GM21717 (cell line): Measurements from ENCODE around the gene ATP5MC3.
A peak's percentile ranks its signal among the peaks of the same experiment; 100 is the strongest.
"Not testable (repeated sequence)": the region's sequence is repeated elsewhere in the genome, so short reads cannot be mapped to it uniquely, and the experiment has no call there.

ENCODE experiments used
- ATAC-seq: cut with Tn5 transposase; IDR thresholded peaks from one replicate; pipeline ENCODE4 v1.9.1; 2021; ENCODE audit warnings: mild to moderate bottlenecking, moderate library complexity; ENCODE audit not compliant: unreplicated experiment

ATP5MC3 gene

DNA sequence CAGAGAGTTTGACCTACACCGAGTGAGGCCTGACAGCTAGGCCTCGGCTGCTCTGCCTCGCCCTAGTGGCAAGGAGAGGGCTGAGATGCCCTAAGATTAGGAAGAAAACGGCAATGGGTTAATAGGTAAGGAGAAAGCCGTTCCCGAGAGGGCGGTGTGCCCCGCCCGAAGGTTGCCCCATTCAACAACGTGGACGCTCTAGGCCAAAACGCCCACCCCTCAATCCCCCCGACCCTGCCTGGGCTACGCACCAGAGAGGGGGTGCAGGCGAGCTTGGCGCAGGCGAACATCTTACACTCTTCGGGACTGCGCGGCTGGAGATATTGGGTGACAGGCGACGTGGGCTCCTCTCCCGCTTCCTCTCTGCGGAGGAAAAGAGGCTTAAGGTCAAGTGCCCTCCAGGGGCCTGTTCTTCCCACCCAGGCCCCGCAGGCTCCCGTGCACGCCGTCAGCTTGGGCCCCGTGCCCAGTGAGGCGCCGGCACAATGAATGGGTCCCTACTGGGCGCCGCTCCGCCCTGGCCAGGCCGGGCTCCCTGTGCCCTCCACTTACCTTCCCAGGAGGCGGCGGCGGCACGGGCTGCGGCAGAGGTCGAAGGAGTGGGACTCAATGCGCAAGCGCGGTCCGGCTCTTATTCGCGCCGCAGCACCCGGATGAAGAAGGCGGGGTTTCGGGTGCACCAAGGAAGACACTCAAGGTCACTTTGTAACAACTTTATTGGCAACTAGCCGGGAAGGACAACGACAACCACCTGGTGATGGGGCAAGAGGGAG is at the start of gene ATP5MC3:
TSS of gene ATP5MC3 (minus strand) at position 607 of the 773 bp plus-strand sequence. CDS start at position 290, 317 bp downstream.
- ATAC-seq = peak; percentile 91

DNA sequence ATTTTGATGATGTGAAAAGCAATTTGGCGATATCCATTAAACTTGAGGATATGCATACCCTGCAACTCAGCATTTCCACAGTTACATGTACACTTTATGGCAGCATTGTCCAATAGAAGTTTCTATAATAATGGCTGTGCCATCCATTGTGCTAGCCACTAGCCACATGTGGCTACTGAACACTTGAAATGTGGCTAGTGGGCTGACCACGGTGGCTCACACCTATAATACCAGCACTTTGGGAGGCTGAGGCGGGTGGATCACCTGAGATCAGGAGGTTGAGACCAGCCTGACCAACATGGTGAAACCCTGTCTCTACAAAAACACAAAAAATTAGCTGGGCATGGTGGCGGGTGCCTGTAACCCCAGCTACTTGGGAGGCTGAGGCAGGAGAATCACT is 47.1 kb upstream of the ATP5MC3 start:
- not testable (repeated sequence) for ATAC-seq

DNA sequence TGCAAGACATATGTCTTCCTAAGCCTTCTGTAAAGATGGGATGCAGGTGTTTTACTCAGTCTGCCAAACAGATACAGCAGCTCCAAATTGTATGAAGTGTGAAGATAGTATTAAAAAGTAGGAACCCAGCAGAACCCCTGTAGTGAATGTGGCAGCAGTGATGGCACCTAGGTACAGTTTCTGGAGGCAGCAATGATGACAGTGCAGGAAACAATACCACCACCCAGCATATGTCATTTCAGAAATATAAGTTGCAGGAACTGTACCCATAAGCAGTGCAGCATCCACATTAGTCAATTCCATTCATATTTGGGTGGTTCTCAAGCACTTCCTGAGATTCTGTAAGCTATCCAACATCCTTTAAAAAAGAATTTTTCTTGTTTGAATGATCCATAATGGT is 46.7 kb upstream of the ATP5MC3 start:
- no peak for ATAC-seq

DNA sequence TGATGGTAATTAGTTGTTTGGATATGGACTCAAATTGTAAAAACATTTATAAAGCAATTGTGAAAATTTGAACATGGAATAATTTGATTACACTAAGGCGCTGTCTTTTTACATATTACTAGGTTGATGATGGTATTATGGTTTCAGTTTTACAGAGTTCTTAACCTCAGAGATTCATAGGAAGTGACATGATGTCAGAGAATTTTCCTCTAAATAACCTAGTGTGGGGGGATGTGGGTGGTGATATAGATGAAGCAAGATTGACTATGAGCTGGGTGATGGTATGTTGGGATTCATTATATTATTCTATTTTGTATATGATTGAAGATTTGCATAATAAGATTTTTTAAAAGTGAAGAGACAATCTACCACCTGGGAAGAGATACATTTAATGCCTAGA is 45.9 kb upstream of the ATP5MC3 start:
- ATAC-seq = no peak

DNA sequence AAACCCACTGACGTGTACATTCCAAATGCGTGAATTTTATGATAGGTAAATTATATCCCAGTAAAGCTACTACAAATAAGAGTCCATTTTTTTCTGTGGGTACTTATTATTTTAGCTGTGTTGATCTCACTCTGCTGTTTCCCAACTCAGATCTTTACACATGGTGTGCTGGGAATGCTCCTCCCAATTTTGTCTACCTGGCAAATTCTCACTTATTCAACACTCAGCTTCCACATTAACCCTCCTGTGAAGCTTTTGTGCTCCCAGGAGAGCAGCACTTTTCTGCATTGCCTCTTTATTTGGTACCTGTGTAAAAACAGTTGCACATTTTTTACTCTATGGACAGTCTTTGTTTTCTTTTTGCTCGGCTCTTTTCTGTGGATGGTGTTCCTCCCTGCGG is 38.6 kb upstream of the ATP5MC3 start:
- ATAC-seq = no peak

DNA sequence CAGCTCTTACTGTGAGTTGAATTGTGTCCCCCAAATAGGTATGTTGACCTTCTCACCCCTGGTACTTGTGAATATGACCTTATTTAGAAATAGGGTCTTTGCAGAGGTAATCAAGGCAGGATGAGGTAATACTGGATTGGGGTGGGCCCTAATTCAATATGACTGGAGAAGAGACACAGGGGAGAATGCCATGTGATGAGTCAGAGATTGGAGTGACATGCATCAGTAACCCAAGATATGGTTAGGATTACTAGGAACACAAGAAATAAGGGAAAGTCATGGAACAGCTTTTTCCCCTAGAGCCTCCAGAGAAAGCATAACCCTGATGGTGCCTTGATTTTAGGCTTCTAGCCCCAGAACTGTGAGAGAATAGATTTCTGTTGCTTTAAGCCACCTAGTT is 37.0 kb upstream of the ATP5MC3 start:
- ATAC-seq = no peak

DNA sequence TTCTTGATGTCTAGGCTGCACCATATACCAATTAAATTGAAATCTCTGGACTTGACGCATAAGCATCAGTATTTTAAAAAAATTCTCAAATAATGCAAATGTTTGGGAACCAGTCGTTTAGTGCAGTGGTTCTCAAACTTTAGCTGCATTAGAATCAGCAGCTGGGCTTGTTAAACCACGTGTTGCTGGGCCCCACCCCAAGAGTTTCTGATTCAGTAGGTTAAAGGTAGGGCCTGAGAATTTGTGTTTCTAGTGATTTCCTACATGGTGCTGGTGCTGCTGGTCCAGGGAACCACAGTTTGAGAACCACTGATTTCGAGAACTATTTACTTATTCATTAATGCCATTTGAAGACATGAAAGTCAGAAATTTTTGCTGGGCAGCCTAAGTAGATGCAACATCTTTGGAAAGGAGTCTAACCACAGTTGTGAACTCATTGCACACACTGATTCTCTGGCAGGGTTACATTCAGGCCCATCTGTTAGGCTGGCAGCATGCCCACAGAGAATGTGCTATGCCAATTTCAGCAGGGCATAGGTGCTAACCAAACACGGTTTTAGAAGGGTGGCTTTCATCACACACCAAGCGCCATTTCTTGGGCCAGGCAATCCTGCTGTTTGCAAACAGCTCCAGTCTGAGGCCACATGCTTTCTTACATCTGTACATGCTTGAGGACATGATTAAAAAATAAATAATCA is 26.4 kb upstream of the ATP5MC3 start:
- no peak for ATAC-seq

DNA sequence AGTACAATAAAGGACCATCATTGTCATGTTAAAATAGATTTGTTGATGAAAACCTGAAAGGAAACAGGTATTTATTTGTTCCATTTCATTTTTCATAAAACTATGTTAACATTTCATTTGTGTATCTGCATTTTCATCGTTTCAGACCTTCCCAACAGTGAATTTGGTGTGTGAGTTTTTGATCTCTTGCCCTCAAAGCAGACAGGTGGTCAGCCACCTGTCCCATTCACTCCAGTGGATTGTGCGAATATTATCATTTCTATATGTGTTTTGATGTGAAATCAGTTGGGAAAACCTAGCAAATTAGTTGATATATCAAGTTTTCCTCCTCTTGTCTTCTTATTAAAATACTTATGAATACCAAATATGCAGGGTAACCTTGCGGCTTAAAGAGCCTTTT is 25.4 kb upstream of the ATP5MC3 start:
- ATAC-seq = no peak

DNA sequence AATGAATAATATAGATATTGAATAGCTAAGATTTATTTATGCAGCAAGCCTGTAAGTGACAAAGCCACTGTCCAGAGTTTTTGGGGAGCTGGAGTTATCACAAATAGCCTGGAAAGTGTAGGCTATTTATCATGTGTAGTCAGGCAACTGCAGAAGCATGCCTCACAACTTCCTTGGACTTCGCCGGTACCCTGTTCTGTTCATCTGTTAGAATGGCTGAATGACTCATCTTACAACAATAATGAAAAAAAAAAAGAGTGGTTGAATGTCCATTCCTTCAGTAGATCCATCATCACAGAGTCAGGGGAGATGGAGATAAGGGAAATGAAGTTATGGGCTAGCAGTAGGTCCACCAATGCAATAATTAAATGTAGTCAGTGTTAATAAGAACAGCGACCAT is 24.0 kb upstream of the ATP5MC3 start:
- no peak for ATAC-seq

DNA sequence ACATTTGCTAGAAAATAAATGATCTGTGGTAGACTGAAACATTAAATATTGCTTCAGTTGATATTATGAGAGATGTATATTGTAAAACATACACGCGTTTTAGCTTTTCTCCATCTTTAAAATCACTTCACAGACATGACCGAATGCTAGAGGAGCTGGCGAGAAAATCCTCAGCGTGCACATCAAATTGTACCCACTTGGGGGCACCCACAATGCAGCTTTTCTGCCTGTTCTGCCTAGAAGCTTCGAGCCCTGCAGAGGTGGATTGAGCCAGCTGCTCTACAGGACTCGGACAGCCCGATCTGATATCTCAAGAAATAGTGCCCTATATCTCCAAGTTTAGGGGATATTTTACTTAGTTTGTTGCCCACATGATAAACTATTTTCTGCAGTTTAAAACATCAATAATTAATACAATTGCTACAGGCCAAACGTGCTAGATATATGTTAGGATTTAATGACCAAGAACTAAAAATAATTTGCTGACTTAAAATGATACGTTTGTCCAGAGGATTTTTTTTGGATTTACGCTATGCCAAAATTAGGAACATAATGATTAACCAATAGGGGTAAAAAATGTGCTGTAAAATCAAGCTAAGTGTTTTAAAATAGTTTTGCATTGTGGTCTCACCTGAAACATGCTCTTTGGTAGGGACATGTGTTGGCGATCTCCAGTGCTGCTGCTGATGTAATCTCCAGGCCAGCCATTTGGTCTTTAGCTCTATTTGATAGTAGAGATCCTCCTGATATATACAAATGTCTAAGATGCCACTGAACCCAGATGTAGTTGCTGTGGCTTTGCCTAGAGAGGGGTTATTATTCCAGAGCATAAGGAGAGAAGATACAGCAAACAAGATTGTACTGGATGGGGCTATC is 22.3 kb upstream of the ATP5MC3 start:
- ATAC-seq = peak; percentile 68

DNA sequence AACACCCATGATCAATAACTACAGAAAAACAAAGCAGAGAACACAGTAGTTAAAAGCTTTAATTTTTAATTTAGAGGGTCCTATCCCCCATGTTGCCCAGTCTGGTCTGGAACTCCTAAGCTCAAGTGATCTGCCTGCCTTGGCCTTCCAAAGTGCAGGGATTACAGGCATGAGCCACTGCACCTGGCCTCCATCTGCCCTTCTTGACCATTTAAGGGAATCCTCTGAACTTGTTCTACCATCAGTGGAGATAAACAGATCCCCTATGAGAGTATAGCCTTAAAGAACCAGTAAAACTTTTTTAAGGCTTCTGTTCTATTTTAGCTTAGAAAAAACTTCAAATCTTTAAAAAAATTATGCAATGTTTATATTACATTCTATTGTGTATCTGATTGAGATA is 13.5 kb upstream of the ATP5MC3 start:
- ATAC-seq = no peak

DNA sequence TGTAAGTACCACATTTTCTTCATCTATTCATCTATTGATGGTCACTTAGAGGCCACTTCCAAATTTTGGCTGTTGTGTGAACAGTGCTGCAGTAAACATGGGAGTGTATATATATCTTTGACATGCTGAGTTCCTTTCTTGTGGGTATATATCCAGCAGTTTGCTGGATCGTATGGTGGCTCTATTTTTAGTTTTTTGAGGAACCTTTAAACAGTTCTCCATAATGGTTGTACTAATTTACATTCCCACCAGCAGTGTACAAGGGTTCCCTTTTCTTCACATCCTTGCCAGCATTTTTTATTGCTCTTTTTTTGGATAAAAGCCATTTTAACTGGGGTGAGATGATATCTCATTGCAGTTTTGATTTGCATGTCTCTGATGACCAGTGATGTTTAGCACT is 7.3 kb upstream of the ATP5MC3 start:
- no peak for ATAC-seq

DNA sequence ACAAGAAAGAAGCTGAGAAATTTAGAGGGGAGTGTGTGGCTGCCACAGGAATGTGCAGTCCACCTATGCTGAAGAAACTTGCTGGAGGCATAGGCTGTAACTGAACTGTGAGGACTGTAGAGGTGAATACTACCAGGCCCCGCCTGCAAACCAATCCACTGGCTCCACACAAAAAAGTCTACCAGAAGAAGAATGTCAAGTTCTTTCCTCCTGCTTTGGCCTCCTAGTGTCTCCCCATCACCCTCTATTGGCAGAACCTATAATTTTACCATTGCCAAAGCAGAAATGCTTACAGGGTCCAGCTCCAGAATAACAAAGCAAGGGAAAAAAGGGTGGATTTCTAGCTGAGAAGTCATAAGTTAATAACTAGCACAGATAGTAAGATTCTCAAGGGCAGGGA is 5.9 kb upstream of the ATP5MC3 start:
- ATAC-seq = no peak

DNA sequence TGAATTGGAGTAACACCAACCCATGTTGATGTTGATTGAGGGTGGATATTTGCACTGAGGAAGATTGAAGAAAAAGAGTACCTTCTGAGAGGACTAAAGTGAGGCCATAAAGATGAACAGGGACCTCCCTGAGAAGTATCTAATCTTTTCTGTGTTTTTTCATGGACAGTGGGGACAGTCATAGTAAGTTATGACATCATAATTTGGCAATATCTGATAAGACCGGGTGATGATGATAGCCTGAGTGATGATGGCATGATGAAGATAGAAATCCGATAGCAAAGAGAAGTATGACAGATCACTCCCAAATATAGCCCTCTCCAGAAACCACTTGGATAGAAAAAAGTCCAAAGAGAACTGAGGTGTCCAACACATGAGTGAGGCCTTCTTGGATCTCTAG is 2.2 kb upstream of the ATP5MC3 start:
- ATAC-seq = no peak

DNA sequence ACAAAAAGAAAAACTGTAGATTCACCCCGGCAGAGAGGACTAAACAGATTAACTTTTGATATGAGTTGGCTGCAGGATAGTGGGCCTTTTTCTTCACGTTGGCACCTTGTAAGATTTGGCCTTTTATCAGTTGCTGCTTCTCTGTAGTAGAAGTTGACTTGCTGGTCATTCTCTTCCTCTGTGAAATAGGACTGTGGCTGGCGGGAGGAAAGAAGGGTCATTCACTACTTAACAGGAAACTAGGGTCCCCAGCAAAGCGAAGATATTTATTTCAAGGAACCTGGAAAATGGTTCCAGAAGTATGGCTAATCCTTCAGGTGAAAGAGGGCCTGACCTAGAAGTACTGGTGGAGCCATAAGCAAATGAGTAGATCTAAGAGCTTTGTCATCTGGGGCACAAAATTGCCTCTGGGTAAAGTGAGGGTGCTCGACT is 383 bp upstream of the ATP5MC3 start:
- no peak for ATAC-seq

DNA sequence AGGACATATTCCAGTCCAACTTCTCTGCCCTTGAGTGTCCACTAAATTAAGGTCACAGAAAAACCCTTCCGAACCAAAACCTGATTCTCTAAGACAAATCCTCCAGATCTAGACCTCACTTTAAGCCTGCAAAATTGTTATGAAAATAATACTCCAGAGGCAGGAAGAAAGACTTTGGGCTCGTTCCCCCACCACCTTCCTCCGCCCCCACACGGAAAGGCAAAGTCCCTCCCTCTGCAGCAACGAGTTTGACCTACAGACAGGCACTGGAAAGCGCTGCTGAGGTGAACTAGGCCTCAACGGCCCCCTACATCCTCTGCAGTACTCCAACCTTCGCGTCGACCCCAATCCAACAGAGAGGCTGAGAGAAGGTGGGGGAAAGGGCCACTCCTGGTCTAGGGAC is 808 bp downstream of the ATP5MC3 start:
- ATAC-seq = peak; percentile 55

DNA sequence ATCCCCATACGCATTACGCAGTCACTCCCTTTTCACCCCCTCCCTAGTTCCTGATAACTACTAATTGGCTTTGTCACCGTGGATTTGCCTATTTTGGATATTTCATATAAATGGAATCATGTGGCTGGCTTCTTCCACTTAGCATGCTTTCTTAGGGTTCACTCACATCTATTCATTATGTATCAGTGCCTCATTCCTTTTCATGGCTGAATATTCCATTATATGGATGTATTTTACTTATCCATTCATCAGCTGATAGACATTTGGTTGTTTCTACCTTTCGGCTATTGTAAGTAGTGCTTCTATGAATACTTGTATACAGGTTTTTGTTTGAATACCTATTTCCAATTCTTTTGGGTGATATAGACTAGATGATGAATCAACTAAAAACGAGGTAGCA is 4.9 kb downstream of the ATP5MC3 start:
- ATAC-seq = no peak

DNA sequence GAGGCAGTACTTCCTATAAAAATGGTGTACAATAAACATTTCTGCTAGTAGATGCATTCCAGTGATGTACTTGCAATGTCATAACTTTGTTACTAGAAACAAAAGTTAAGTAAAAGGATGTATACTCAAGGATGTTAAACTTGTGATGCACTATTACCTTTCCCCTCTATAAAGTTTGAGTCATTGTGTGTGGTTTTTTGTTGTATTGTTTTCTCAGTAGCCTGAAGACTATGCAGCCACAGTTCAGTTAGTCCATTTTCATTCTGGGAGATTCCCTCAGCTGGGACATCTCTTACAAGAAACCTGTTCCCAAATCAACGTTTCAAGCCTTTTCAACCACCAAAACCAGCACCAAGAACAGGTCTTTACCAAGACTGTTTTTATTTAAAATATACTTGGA is 5.6 kb downstream of the ATP5MC3 start:
- ATAC-seq = no peak

DNA sequence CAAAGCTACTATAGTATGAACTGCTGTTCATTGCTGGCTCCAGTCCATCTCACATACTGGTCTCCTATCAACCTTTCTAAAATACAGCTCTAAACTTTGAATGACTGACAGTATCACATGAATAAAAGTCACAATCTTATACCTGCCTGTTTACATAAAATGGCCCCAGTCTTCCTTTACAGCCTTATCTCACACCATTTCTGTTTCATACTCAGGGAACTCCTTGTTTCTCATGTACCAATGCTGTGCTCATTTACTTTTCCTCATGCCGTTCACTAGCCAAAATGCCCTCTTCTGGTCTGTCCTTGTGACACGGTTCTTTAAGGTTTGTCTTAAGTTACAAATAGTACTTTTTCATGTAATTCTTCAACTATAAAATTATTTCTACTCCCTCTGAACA is 6.2 kb downstream of the ATP5MC3 start:
- no peak for ATAC-seq

DNA sequence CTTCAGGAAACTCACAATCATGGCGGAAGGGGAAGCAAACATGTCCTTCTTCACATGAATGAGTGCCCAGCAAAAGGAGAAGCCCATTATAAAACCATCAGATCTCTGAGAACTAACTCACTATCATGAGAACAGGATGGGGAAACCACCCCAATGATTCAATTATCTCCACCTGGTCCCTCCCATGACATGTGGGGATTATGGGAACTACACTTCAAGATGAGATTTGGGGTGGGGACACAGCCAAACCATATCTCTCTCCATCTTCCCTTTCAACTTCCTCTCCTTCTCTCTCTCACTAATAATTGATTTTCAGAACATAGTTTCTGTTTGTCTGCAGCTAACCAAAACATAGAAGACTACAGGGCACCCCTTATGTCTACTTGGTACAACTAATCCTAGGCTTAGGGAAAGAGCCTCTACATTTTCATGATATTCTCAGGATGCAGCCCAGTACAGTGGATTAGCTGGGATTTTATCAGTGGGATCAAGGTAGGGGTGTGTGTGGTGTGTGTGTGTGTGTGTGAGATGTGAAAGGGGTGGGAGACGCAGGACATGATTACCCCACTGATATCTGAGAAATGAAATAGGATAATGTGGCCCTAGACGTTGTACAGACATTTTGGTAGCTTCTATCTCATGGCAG is 10.7 kb downstream of the ATP5MC3 start:
- ATAC-seq = no peak

DNA sequence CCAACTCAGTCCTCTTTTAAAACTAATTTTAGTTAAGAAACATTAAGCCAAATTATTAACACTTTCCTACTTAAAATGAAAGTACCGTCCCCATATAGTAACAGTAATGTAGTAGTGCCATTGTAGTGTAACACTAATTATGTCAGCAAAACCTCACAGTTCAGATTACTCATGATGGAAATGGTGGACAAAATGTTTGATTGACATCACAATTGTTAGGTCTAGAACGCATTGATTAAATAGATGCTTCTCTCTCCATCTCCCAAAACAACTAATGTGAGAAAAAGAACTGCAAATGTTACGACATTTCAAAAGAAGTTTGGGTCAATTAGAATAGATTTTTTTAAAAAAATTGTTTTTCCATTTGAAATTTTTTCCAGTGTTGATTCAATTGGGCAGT is 12.3 kb downstream of the ATP5MC3 start:
- ATAC-seq = no peak
